OCI-LY7 (cell line): ENCODE measurements around the gene PKM. TPM values are rescaled to one million over a fixed set of nuclear protein-coding genes. Genes with fewer than 3 reads are reported as not detected.

Experiments
- BruUV-seq: library from RNA; stranded (reverse); fragments of 400-500 nt; replicated peaks from 2 replicates; lab custom pipeline; 2021; lab: Mats Ljungman, UMichigan
- CTCF ChIA-PET: fragments of 300-600 bp; sonication (Branson Sonifier 250); formaldehyde crosslinking; loops from one replicate; lab custom pipeline; 2022; ENCODE audit warnings: antibody characterized with exemption; ENCODE audit not compliant: unreplicated experiment; lab: Charles Lee
- POLR2A ChIA-PET: fragments of 300-600 bp; sonication (Branson Sonifier 250); formaldehyde crosslinking; loops from one replicate; lab custom pipeline; 2022; ENCODE audit warnings: antibody characterized with exemption; lab: Charles Lee
- DNase-seq: peaks from one replicate; pipeline ENCODE4 v3.0.0-alpha.2; 2015; ENCODE audit warnings: low spot score
- H2AFZ ChIP-seq: fragments of 200-600 bp; sonication (generic), shearing (Covaris generic); 2 replicates; pipeline ENCODE4 v1.6.1; 2014; ENCODE audit warnings: mild to moderate bottlenecking, antibody characterized with exemption, low read length, moderate library complexity
- H3K27ac ChIP-seq: fragments of 200-600 bp; sonication (generic); 2 replicates; pipeline ENCODE4 v1.5.1; 2014; ENCODE audit warnings: mixed run types, low read depth, mild to moderate bottlenecking, moderate library complexity, low read length, inconsistent platforms; ENCODE audit not compliant: poor library complexity, severe bottlenecking
- H3K36me3 ChIP-seq: fragments of 200-600 bp; sonication (generic); 2 replicates; pipeline ENCODE4 v1.6.1; 2014; ENCODE audit warnings: mild to moderate bottlenecking, antibody characterized with exemption, low read length, moderate library complexity, mixed read lengths; ENCODE audit not compliant: insufficient read depth
- H3K4me1 ChIP-seq: fragments of 200-600 bp; sonication (generic); 2 replicates; pipeline ENCODE4 v1.5.1; 2014; ENCODE audit warnings: mild to moderate bottlenecking, low read length; ENCODE audit not compliant: insufficient read depth, poor library complexity, severe bottlenecking
- H3K4me2 ChIP-seq: fragments of 200-600 bp; sonication (generic); 2 replicates; pipeline ENCODE4 v1.6.1; 2014; ENCODE audit warnings: mild to moderate bottlenecking, low read length
- H3K4me3 ChIP-seq: fragments of 200-600 bp; sonication (generic); 2 replicates; pipeline ENCODE4 v1.5.1; 2014; ENCODE audit warnings: mild to moderate bottlenecking, low read depth, low read length; ENCODE audit not compliant: poor library complexity, severe bottlenecking
- H3K79me2 ChIP-seq: fragments of 200-600 bp; sonication (generic); 2 replicates; pipeline ENCODE4 v1.6.1; 2016; ENCODE audit warnings: low read depth, mild to moderate bottlenecking, low read length, moderate library complexity, mixed read lengths; ENCODE audit not compliant: insufficient read depth
- H3K9me2 ChIP-seq: fragments of 200-600 bp; sonication (generic); 2 replicates; pipeline ENCODE4 v1.6.1; 2016; ENCODE audit warnings: mild to moderate bottlenecking, low read length, mixed read lengths; ENCODE audit not compliant: insufficient read depth
- H3K9me3 ChIP-seq: fragments of 200-600 bp; sonication (generic); 2 replicates; pipeline ENCODE4 v1.6.1; 2014; ENCODE audit warnings: mild to moderate bottlenecking, mixed run types, low read length, mixed read lengths
- H4K20me1 ChIP-seq: fragments of 200-600 bp; sonication (generic); 2 replicates; pipeline ENCODE4 v1.6.1; 2014; ENCODE audit warnings: mild to moderate bottlenecking, antibody characterized with exemption, low read length, moderate library complexity, mixed read lengths; ENCODE audit not compliant: insufficient read depth
- CTCF ChIP-seq: fragments of 200-600 bp; sonication (generic); conservative IDR thresholded peaks from 2 replicates; pipeline ENCODE4 v1.5.1; 2014; ENCODE audit warnings: mild to moderate bottlenecking, antibody characterized with exemption, low read length, moderate library complexity, mixed read lengths
- EZH2phosphoT487 ChIP-seq: fragments of 200-600 bp; sonication (generic); IDR thresholded peaks from 2 replicates; pipeline ENCODE4 v1.6.1; 2018; ENCODE audit warnings: low read depth, borderline replicate concordance, mild to moderate bottlenecking, mixed run types, antibody characterized with exemption, low read length, moderate library complexity, mixed read lengths
- intact Hi-C: fragments of 100-400 bp; cut with micrococcal nuclease; formaldehyde crosslinking; loops from one replicate; pipeline ENCODE4 v1.10.0; 2022; ENCODE audit not compliant: unreplicated experiment
- total RNA-seq, 2 experiments: library from RNA; depleted of rRNA in 1 of 2; stranded (reverse); fragments of >200 nt in 1 of 2; shearing (Covaris generic) in 1 of 2; gene quantifications; 2 replicates each; pipeline ENCODE4 v1.2.3, GENCODE V29; 2014 to 2022

The PKM gene
- total RNA-seq, 2 experiments from 2014 or later, result 917 to 1,131 TPM

DNA sequence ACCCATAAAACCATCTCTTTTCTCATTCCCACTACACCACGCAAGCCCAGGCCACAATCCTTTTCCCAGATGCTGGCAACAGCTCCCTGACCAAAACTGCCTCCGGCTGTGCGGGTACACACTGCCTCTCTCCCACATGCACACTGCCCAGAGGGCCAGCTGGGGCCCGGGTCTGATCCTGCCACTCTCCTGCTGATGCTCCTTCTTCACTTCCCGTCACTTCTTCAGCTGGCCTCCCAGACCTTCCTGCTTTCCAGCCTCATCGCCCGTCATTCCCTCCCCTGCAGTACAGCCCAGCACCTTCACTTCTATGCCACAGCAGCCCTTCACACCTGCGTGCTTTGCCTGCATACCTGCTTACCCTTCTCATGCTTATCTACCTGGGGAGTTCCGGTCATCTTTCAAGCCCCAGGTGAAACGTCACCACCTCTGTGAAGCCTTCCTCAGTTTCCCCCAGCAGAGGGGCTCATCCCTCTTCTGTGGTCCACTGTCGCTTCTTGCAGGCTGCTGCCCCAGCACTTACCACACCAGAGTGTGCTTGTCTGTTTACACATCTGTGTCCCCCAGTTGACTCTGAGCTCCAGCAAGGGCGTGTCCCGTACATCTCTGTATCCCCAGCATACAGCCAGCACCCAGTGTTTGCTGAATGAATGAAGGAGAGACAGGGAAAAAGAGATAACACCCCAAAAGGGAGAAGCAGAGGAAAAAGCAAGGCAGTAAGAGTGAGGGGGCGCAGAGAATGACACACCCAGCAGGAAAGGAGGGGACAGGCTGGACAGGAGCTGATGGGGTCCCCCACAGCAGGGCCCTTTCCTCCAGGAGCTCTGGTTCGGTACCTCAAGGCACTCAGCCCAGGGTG, 55.6 kb downstream of the PKM start:
- H3K4me2 ChIP-seq, result no peak overlapping the region
- no peak overlapping the region for H3K27ac ChIP-seq
- H3K9me2 ChIP-seq, result no peaks in the 10 kb centered on the region
- H3K9me3 ChIP-seq, result no peaks in the 10 kb centered on the region
- DNase-seq, result no peak
- no peak overlapping the region for H3K4me3 ChIP-seq
- H2AFZ ChIP-seq, result no peak overlapping the region
- no peaks in the 10 kb centered on the region for H4K20me1 ChIP-seq
- no peak for TF ChIP-seq CTCF
- TF ChIP-seq EZH2phosphoT487, result no peak
- no peaks in the 10 kb centered on the region for H3K36me3 ChIP-seq
- no peaks in the 10 kb centered on the region for H3K79me2 ChIP-seq
- intact Hi-C loops, result no loop called here
- POLR2A ChIA-PET, result interaction anchor here (0.5 to 1.1 kb wide), 2 partner anchors 19 to 344 kb away, joined by 4 to 5 read pairs; no protein-coding TSS in a partner anchor
- no TSS peak for BruUV-seq
- no peaks in the 10 kb centered on the region for H3K4me1 ChIP-seq
- CTCF ChIA-PET, result no interaction called here

- TF ChIP-seq CTCF, result no peak
- TF ChIP-seq EZH2phosphoT487, result no peak
- no peaks in the 10 kb centered on the region for H3K4me1 ChIP-seq
- intact Hi-C loops, result no loop called here
- ChIA-PET CTCF (no interaction called here), POLR2A (interaction anchor here (0.6 kb wide), 1 partner anchor 158 kb away, joined by 4 read pairs; no protein-coding TSS in a partner anchor)
- DNase-seq, result no peak
- no peak overlapping the region for H3K4me2 ChIP-seq
- H3K27ac ChIP-seq, result no peak overlapping the region
- no peaks in the 10 kb centered on the region for H4K20me1 ChIP-seq
- H2AFZ ChIP-seq, result no peak overlapping the region
- H3K9me2 ChIP-seq, result no peaks in the 10 kb centered on the region
- no TSS peak for BruUV-seq
- H3K79me2 ChIP-seq, result no peaks in the 10 kb centered on the region
- no peak overlapping the region for H3K4me3 ChIP-seq
- no peaks in the 10 kb centered on the region for H3K36me3 ChIP-seq
- no peaks in the 10 kb centered on the region for H3K9me3 ChIP-seq
Observed at GRCh38 chr15:72174551-72175165, 56.3 kb downstream of the PKM start.
